Right lobe of liver (tissue), 4 donors: Measurements from ENCODE around the gene SORBS2.
A peak's percentile ranks its signal among the peaks of the same experiment; 100 is the strongest.

ENCODE experiments used
- POLR2A ChIP-seq: fragments of 450-650 bp; IDR thresholded peaks from one replicate; pipeline ENCODE4 v1.6.1; 2017; ENCODE audit warnings: antibody characterized with exemption, mild to moderate bottlenecking
- TF ChIP-seq, protein P1 (sequence below), 4 donors: fragments of 200-600 bp in 3 of 4; fragments of 450-650 bp in 1 of 4; IDR thresholded peaks; one replicate each; pipeline versions ENCODE4 v1.5.1 to v1.8.0; 2016 to 2022; ENCODE audit warnings: antibody characterized with exemption in 4 of 4, mild to moderate bottlenecking in 2 of 4
- donor health status: DM: no; HTN: no; CAD: no.
- donor health status: DM: no; HTN: no; CAD: no.
- donor health status: DM: no; HTN: yes; CAD: no.

DNA sequence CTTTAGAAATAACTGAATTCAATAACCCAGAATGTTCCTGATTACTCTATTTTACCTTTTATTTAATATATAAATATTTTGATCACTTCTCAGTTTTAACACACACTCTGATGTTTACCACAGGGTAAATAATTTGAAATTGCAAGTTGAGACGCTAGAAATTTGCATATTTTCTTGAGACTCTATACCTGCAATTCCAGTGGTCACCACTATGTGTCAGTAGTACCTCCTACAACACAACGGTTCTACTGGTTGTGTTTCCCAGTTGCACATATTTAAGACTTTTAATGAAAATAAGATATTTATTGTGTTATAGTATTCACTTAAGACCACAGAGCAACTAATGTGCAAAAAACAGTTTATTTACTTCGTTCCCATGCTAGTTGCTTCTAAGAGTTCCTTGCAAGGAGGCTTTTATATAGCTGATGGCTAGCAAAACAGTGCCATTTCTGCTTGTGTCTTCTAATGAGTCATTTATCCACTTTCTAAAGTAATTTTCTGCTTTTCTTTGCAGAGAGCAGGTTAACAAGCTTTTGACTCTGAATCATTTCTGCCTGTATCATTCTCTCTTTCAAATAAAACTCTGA lies 177.8 kb downstream of the SORBS2 start:
- TF ChIP-seq POLR2A, result no peak
- TF ChIP-seq, protein P1, sequence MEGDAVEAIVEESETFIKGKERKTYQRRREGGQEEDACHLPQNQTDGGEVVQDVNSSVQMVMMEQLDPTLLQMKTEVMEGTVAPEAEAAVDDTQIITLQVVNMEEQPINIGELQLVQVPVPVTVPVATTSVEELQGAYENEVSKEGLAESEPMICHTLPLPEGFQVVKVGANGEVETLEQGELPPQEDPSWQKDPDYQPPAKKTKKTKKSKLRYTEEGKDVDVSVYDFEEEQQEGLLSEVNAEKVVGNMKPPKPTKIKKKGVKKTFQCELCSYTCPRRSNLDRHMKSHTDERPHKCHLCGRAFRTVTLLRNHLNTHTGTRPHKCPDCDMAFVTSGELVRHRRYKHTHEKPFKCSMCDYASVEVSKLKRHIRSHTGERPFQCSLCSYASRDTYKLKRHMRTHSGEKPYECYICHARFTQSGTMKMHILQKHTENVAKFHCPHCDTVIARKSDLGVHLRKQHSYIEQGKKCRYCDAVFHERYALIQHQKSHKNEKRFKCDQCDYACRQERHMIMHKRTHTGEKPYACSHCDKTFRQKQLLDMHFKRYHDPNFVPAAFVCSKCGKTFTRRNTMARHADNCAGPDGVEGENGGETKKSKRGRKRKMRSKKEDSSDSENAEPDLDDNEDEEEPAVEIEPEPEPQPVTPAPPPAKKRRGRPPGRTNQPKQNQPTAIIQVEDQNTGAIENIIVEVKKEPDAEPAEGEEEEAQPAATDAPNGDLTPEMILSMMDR (IDR thresholded peaks at IDR 0.05), result peak; percentile 45 to 64 (median 52)
